HEK293 (cell line): ENCODE data around the gene TBCCD1.
A peak's percentile ranks its signal among the peaks of the same experiment; 100 is the strongest.

Source experiments
- CTCF ChIA-PET: fragments of 350-600 bp; formaldehyde crosslinking; extraction: SDS; loops from one replicate; lab custom pipeline; 2021; ENCODE audit warnings: antibody characterized with exemption; lab: Yijun Ruan, JAX
- POLR2A ChIA-PET: fragments of 300-600 bp; formaldehyde crosslinking; extraction: SDS; loops from one replicate; lab custom pipeline; 2020; ENCODE audit warnings: antibody characterized with exemption, inconsistent platforms; lab: Yijun Ruan, JAX
- H3K27ac ChIP-seq: fragments of 200-500 bp; sonication (Bioruptor generic); 2 replicates; pipeline ENCODE4 v1.5.1; 2014; ENCODE audit warnings: low read depth, low read length, control low read depth, inconsistent platforms; ENCODE audit errors: extremely low read depth
- H3K36me3 ChIP-seq, 2 experiments: fragments of 200-500 bp in 1 of 2; sonication (Bioruptor generic) in 1 of 2; 1 replicate in 1 of 2; 2 replicates in 1 of 2; pipeline ENCODE4 v1.5.1; 2014 to 2017; ENCODE audit warnings: inconsistent platforms in 2 of 2, low read length in 2 of 2; ENCODE audit not compliant: control insufficient read depth in 2 of 2, insufficient read depth in 1 of 2
- H3K4me1 ChIP-seq: fragments of 200-500 bp; sonication (Bioruptor generic); 2 replicates; pipeline ENCODE4 v1.5.1; 2014; ENCODE audit warnings: mild to moderate bottlenecking, low read length, inconsistent platforms; ENCODE audit not compliant: control insufficient read depth, insufficient read depth
- H3K4me3 ChIP-seq: 2 replicates; pipeline ENCODE4 v1.5.1; 2011; ENCODE audit warnings: low read depth, mild to moderate bottlenecking, control low read depth, low read length, moderate library complexity
- H3K9me3 ChIP-seq: fragments of 200-500 bp; sonication (Bioruptor generic); 2 replicates; pipeline ENCODE4 v1.5.1; 2014; ENCODE audit warnings: low read depth, low read length, inconsistent platforms; ENCODE audit not compliant: control insufficient read depth, insufficient read depth
- KLF16 ChIP-seq: fragments of 450-650 bp; formaldehyde crosslinking; IDR thresholded peaks from 2 replicates; pipeline ENCODE4 v1.5.1; 2017; ENCODE audit warnings: missing biosample characterization, missing genetic modification characterization
- PRDM1 ChIP-seq: fragments of 450-650 bp; formaldehyde crosslinking; IDR thresholded peaks from 2 replicates; pipeline ENCODE4; 2016; ENCODE audit warnings: missing biosample characterization, missing genetic modification characterization
- TRIM28 ChIP-seq: IDR thresholded peaks from 2 replicates; pipeline ENCODE4 v1.6.1; 2011; ENCODE audit warnings: low read length, control low read depth, borderline replicate concordance
- ZNF10 ChIP-seq: fragments of 450-650 bp; formaldehyde crosslinking; IDR thresholded peaks from 2 replicates; pipeline ENCODE4 v1.5.1; 2017; ENCODE audit warnings: missing biosample characterization, missing genetic modification characterization
- ZNF24 ChIP-seq: fragments of 450-650 bp; formaldehyde crosslinking; IDR thresholded peaks from 2 replicates; pipeline ENCODE4 v1.5.1; 2016; ENCODE audit warnings: missing biosample characterization, missing genetic modification characterization
- ZNF366 ChIP-seq: fragments of 450-650 bp; formaldehyde crosslinking; conservative IDR thresholded peaks from 2 replicates; pipeline ENCODE4 v1.5.1; 2016; ENCODE audit warnings: missing biosample characterization, missing genetic modification characterization
- ZNF548 ChIP-seq: fragments of 450-650 bp; formaldehyde crosslinking; IDR thresholded peaks from 2 replicates; pipeline ENCODE4 v1.5.1; 2016; ENCODE audit warnings: missing biosample characterization, missing genetic modification characterization
- ZNF549 ChIP-seq: fragments of 450-650 bp; IDR thresholded peaks from 2 replicates; pipeline ENCODE4 v1.5.1; 2018; ENCODE audit warnings: missing biosample characterization, missing genetic modification characterization, mild to moderate bottlenecking, inconsistent platforms, moderate library complexity
- ZNF596 ChIP-seq: fragments of 450-650 bp; IDR thresholded peaks from 2 replicates; pipeline ENCODE4 v1.5.0; 2018; ENCODE audit warnings: missing biosample characterization, mild to moderate bottlenecking, missing genetic modification characterization, moderate library complexity
- ZNF654 ChIP-seq: fragments of 450-650 bp; formaldehyde crosslinking; IDR thresholded peaks from 2 replicates; pipeline ENCODE4 v1.5.1; 2016; ENCODE audit warnings: low read depth, missing biosample characterization, missing genetic modification characterization
- ZNF785 ChIP-seq: fragments of 450-650 bp; formaldehyde crosslinking; IDR thresholded peaks from 2 replicates; pipeline ENCODE4 v1.5.1; 2016; ENCODE audit warnings: missing biosample characterization, missing genetic modification characterization
- TF ChIP-seq, protein P1 (sequence below): fragments of 450-650 bp; IDR thresholded peaks from 2 replicates; pipeline ENCODE4 v1.5.1; 2018; ENCODE audit warnings: missing biosample characterization, missing genetic modification characterization
- TF ChIP-seq, protein P2 (sequence below): fragments of 450-650 bp; formaldehyde crosslinking; conservative IDR thresholded peaks from 2 replicates; pipeline ENCODE4 v1.5.1; 2016; ENCODE audit warnings: low read depth, missing biosample characterization, missing genetic modification characterization
- TF ChIP-seq, protein P3 (sequence below): fragments of 450-650 bp; formaldehyde crosslinking; IDR thresholded peaks from 2 replicates; pipeline ENCODE4 v1.5.1; 2016; ENCODE audit warnings: missing biosample characterization, missing genetic modification characterization

Gene TBCCD1

DNA sequence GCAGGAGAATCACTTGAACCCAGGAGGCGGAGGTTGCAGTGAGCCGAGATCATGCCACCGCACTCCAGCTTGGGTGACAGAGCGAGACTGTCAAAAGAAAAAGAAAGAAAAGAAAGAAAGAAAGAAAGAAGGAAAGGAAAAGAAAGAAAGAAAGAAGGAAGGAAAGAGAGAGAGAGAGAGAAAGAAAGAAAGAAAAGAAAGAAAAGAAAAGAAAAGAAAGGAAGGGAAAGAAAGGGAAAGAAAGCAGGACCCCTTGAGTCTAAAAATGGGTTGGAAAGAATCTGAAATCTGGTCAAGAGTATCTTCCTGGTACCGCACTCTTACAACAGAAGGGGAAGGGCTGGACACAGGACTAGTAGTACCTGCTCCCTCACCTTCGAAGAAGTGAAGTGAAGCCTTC is 42.5 kb downstream of the TBCCD1 start:
- TF ChIP-seq PRDM1 (tag by site-specific recombination) (peak; percentile 70), ZNF549 (tag by site-specific recombination) (no peak), ZNF366 (tag by site-specific recombination) (peak; percentile 55; the same call in 1 of the 2 replicates)
- TF ChIP-seq, all 188 proteins: peak for 2
- no peaks in the 10 kb centered on the region for H3K9me3 ChIP-seq
- H3K4me1 ChIP-seq: no peaks in the 10 kb centered on the region
- no peaks in the 10 kb centered on the region for H3K36me3 ChIP-seq
- H3K4me3 ChIP-seq: no peak overlapping the region
- no peak overlapping the region for H3K27ac ChIP-seq
- CTCF ChIA-PET: no interaction called here
- POLR2A ChIA-PET: no interaction called here

DNA sequence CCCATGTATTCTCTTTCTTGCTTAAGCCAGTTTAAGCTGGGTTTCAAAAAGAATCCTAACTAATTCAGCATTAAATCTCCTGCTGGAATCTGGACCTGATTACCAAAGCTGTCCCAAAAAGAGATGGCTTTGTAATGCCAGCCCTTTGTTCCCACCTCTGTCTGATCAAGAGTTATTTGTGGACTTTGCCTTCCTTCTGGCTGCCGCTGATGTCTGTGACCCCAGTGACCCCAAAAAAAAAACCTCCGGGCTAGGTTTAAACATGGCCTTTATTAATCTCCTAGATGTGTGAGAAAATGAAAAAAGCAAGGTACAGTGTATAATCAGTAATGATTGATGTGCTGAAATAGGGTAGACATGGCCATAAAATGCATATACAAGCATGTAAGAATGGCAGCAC is 43.7 kb downstream of the TBCCD1 start:
- TF ChIP-seq ZNF548 (tag by site-specific recombination) (no peak), ZNF654 (tag by site-specific recombination) (no peak), KLF16 (tag by site-specific recombination) (no peak)
- TF ChIP-seq, protein P1, sequence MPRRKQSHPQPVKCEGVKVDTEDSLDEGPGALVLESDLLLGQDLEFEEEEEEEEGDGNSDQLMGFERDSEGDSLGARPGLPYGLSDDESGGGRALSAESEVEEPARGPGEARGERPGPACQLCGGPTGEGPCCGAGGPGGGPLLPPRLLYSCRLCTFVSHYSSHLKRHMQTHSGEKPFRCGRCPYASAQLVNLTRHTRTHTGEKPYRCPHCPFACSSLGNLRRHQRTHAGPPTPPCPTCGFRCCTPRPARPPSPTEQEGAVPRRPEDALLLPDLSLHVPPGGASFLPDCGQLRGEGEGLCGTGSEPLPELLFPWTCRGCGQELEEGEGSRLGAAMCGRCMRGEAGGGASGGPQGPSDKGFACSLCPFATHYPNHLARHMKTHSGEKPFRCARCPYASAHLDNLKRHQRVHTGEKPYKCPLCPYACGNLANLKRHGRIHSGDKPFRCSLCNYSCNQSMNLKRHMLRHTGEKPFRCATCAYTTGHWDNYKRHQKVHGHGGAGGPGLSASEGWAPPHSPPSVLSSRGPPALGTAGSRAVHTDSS (tag by site-specific recombination): no peak
- TF ChIP-seq, protein P2, sequence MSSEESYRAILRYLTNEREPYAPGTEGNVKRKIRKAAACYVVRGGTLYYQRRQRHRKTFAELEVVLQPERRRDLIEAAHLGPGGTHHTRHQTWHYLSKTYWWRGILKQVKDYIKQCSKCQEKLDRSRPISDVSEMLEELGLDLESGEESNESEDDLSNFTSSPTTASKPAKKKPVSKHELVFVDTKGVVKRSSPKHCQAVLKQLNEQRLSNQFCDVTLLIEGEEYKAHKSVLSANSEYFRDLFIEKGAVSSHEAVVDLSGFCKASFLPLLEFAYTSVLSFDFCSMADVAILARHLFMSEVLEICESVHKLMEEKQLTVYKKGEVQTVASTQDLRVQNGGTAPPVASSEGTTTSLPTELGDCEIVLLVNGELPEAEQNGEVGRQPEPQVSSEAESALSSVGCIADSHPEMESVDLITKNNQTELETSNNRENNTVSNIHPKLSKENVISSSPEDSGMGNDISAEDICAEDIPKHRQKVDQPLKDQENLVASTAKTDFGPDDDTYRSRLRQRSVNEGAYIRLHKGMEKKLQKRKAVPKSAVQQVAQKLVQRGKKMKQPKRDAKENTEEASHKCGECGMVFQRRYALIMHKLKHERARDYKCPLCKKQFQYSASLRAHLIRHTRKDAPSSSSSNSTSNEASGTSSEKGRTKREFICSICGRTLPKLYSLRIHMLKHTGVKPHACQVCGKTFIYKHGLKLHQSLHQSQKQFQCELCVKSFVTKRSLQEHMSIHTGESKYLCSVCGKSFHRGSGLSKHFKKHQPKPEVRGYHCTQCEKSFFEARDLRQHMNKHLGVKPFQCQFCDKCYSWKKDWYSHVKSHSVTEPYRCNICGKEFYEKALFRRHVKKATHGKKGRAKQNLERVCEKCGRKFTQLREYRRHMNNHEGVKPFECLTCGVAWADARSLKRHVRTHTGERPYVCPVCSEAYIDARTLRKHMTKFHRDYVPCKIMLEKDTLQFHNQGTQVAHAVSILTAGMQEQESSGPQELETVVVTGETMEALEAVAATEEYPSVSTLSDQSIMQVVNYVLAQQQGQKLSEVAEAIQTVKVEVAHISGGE (tag by site-specific recombination): no peak
- ChIA-PET CTCF (no interaction called here), POLR2A (no interaction called here)
- Histone ChIP-seq H3K9me3 (no peaks in the 10 kb centered on the region), H3K4me3 (no peak overlapping the region), H3K36me3 (no peaks in the 10 kb centered on the region), H3K27ac (no peak overlapping the region), H3K4me1 (no peaks in the 10 kb centered on the region)

DNA sequence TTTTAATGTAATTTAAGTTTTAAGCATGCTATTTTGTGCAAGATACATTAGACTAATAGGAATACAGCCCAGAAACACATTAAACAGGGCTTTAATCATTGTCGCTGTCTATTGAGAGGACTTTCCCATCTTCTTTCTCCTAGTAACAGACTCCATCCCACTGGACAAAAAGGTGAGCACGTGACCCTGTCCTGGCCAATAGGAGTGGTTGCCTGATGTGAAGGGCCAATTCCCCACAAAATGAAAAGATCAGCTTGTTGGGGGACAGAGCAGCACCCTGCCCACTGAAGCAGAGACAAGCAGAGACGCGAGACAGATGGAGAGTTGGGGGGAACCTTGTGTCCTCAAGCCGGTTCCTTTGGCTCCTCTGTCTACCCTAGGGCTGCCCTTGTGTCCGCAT is 44.1 kb downstream of the TBCCD1 start:
- no peak overlapping the region for H3K4me3 ChIP-seq
- no peaks in the 10 kb centered on the region for H3K9me3 ChIP-seq
- ChIA-PET CTCF (no interaction called here), POLR2A (no interaction called here)
- H3K27ac ChIP-seq: no peak overlapping the region
- H3K36me3 ChIP-seq: no peaks in the 10 kb centered on the region
- H3K4me1 ChIP-seq: no peaks in the 10 kb centered on the region
- TF ChIP-seq, protein P3, sequence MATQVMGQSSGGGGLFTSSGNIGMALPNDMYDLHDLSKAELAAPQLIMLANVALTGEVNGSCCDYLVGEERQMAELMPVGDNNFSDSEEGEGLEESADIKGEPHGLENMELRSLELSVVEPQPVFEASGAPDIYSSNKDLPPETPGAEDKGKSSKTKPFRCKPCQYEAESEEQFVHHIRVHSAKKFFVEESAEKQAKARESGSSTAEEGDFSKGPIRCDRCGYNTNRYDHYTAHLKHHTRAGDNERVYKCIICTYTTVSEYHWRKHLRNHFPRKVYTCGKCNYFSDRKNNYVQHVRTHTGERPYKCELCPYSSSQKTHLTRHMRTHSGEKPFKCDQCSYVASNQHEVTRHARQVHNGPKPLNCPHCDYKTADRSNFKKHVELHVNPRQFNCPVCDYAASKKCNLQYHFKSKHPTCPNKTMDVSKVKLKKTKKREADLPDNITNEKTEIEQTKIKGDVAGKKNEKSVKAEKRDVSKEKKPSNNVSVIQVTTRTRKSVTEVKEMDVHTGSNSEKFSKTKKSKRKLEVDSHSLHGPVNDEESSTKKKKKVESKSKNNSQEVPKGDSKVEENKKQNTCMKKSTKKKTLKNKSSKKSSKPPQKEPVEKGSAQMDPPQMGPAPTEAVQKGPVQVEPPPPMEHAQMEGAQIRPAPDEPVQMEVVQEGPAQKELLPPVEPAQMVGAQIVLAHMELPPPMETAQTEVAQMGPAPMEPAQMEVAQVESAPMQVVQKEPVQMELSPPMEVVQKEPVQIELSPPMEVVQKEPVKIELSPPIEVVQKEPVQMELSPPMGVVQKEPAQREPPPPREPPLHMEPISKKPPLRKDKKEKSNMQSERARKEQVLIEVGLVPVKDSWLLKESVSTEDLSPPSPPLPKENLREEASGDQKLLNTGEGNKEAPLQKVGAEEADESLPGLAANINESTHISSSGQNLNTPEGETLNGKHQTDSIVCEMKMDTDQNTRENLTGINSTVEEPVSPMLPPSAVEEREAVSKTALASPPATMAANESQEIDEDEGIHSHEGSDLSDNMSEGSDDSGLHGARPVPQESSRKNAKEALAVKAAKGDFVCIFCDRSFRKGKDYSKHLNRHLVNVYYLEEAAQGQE (tag by site-specific recombination): no peak
- TF ChIP-seq TRIM28: no peak
- no peak for TF ChIP-seq KLF16 (tag by site-specific recombination)
- no peak for TF ChIP-seq ZNF596 (tag by site-specific recombination)
- no peak for TF ChIP-seq ZNF10
- TF ChIP-seq ZNF548 (tag by site-specific recombination): no peak
- no peak for TF ChIP-seq ZNF24 (tag by site-specific recombination)
- no peak for TF ChIP-seq ZNF785 (tag by site-specific recombination)
